ENCODE data around the gene BEND7. TPM values are rescaled to one million over a fixed set of nuclear protein-coding genes. Genes with fewer than 3 reads are reported as not detected.

The BEND7 gene
- total and polyA plus RNA-seq, 2 of the 4 experiments (the other 2 are of a cell fraction) = 2.3 to 3.5 TPM

DNA sequence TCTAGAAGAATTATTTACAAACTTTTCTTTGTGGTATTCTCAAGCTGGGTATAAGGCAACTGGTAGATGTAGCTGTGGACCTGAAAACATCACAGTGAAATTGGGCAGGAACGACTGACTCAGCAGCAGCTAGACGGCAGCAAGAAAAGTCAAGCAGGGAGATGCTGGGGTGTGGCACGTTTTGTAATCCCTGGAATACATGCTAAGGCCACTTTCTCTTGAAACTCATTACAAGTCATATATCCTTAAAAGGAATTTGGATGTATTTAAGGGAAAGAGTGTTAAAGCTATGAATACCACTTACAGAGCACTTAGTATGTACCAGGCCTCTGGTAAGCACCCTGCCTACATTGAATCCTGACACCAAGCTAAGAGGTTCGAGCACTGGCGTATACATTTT is 17.4 kb downstream of the BEND7 start:
- no peak overlapping the region for H2AK9ac ChIP-seq (replicated peaks; ENCODE audit: low read depth, low read length, poor library complexity)
- no peak overlapping the region for H3K4me2 ChIP-seq (ENCODE audit: low read depth, low read length)
- H3K18ac ChIP-seq (ENCODE audit: low read depth, low read length) = no peak overlapping the region
- no peaks in the 10 kb centered on the region for H3K4me1 ChIP-seq (ENCODE audit: control insufficient read depth, insufficient read depth, low read length)
- no peak overlapping the region for H2AFZ ChIP-seq (replicated peaks; ENCODE audit: low read length, poor library complexity)
- H2BK120ac ChIP-seq (ENCODE audit: low read depth, low read length) = no peak overlapping the region
- BruUV-seq (replicated peaks) = no TSS peak
- H3K27me3 ChIP-seq (ENCODE audit: control insufficient read depth, insufficient read depth, low read length) = no peaks in the 10 kb centered on the region
- no peak overlapping the region for H3K23ac ChIP-seq (ENCODE audit: low read depth, low read length)
- DNase-seq = no peak
- H3K56ac ChIP-seq (ENCODE audit: extremely low read depth, insufficient read depth, low read length) = no peak overlapping the region
- H3K79me1 ChIP-seq (ENCODE audit: low read depth in 1 of 2, low read length in 2 of 2) = no peaks in the 10 kb centered on the region
- H3K27ac ChIP-seq (ENCODE audit: insufficient read depth, low read length) = no peak overlapping the region
- POLR2A ChIA-PET (ENCODE audit: unreplicated experiment) = no interaction called here
- no peaks in the 10 kb centered on the region for H3K9me3 ChIP-seq (ENCODE audit: control insufficient read depth, insufficient read depth, low read length)
- ATAC-seq (ENCODE audit: low read depth) = no peak
- H4K5ac ChIP-seq (ENCODE audit: low read depth, low read length) = no peak overlapping the region
- no peak overlapping the region for H2BK15ac ChIP-seq (ENCODE audit: low read depth, low read length)
- TF ChIP-seq BHLHE40 (IDR thresholded peaks at IDR 0.05; ENCODE audit: low read depth, low read length) (no peak), SMC3 (IDR thresholded peaks at IDR 0.05; ENCODE audit: low read depth, low read length) (no peak), CEBPB (IDR thresholded peaks at IDR 0.05; ENCODE audit: low read depth, low read length) (no peak), NFE2L2 (IDR thresholded peaks at IDR 0.05; ENCODE audit: low read depth, low read length) (no peak), MXI1 (IDR thresholded peaks at IDR 0.05; ENCODE audit: borderline replicate concordance, low read depth, low read length) (no peak), RFX5 (IDR thresholded peaks at IDR 0.05; ENCODE audit: low read depth, low read length) (no peak), POLR2A (IDR thresholded peaks at IDR 0.05; ENCODE audit: low read depth, low read length) (no peak), FOS (IDR thresholded peaks at IDR 0.05; ENCODE audit: low read depth, low read length) (no peak), MAFK (IDR thresholded peaks at IDR 0.05; ENCODE audit: low read depth, low read length) (no peak), RCOR1 (IDR thresholded peaks at IDR 0.05; ENCODE audit: insufficient replicate concordance, low read length) (no peak), CHD1 (IDR thresholded peaks at IDR 0.05; ENCODE audit: low read depth, low read length) (no peak), RAD21 (IDR thresholded peaks at IDR 0.05; ENCODE audit: low read length) (no peak), MAZ (IDR thresholded peaks at IDR 0.05; ENCODE audit: borderline replicate concordance, low read depth, low read length) (no peak), CTCF (conservative IDR thresholded peaks at IDR 0.05; ENCODE audit: low read depth, low read length) (no peak)
- TF ChIP-seq, protein P1, sequence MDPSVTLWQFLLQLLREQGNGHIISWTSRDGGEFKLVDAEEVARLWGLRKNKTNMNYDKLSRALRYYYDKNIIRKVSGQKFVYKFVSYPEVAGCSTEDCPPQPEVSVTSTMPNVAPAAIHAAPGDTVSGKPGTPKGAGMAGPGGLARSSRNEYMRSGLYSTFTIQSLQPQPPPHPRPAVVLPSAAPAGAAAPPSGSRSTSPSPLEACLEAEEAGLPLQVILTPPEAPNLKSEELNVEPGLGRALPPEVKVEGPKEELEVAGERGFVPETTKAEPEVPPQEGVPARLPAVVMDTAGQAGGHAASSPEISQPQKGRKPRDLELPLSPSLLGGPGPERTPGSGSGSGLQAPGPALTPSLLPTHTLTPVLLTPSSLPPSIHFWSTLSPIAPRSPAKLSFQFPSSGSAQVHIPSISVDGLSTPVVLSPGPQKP (IDR thresholded peaks at IDR 0.05; ENCODE audit: borderline replicate concordance, low read depth, low read length) = no peak
- no peaks in the 10 kb centered on the region for H3K9me1 ChIP-seq (ENCODE audit: insufficient read depth, low read length)
- H2BK5ac ChIP-seq (ENCODE audit: low read depth, low read length, poor library complexity, severe bottlenecking) = no peak overlapping the region
- 100% methylated on average over 1 of the region's 5 CpGs; no CpG with 5 or more reads in 1 of the 2 experiments for WGBS, 2 experiments (ENCODE audit: extremely low coverage in 2 of 2, insufficient read length in 1 of 2)
- H4K91ac ChIP-seq (ENCODE audit: insufficient read depth, low read depth, low read length) = no peak overlapping the region
- no peak overlapping the region for H4K8ac ChIP-seq (ENCODE audit: low read depth in 2 of 2, low read length in 2 of 2)
- H3K14ac ChIP-seq (replicated peaks; ENCODE audit: low read depth, low read length) = no peak overlapping the region
- H3K4ac ChIP-seq (ENCODE audit: low read depth, low read length) = no peak overlapping the region
- no peaks in the 10 kb centered on the region for H3K36me3 ChIP-seq (ENCODE audit: control insufficient read depth, insufficient read depth, low read length)
- intact Hi-C loops (cut with micrococcal nuclease) = no loop called here
- H4K20me1 ChIP-seq (ENCODE audit: insufficient read depth, low read length) = no peaks in the 10 kb centered on the region
- dilution Hi-C loops (cut with HindIII; ENCODE audit: low sequenced_read_pairs, unreplicated experiment) = no loop called here
- CTCF ChIA-PET = interaction anchor here (1.3 kb wide), 1 partner anchor 139 kb away, joined by 10 read pairs; no protein-coding TSS in a partner anchor
- H3K9ac ChIP-seq (ENCODE audit: low read depth, low read length) = no peak overlapping the region
- H2BK20ac ChIP-seq (ENCODE audit: low read depth, low read length) = no peak overlapping the region
- H2AK5ac ChIP-seq (ENCODE audit: low read depth, low read length) = no peak overlapping the region
- in situ Hi-C loops (cut with MboI; ENCODE audit: low sequenced_read_pairs) = no loop called here
- no peak overlapping the region for H3K4me3 ChIP-seq (ENCODE audit: insufficient read depth, low read depth, low read length)

Data from IMR-90 (cell line).